Panc1 (cell line): ENCODE results near the gene SLU7.

Experiments used
- POLR2AphosphoS5 ChIP-seq: IDR thresholded peaks from 2 replicates; pipeline ENCODE4 v1.6.1; 2012; ENCODE audit warnings: mild to moderate bottlenecking, low read depth, low read length, moderate library complexity
- SIN3A ChIP-seq: IDR thresholded peaks from 2 replicates; pipeline ENCODE4 v1.6.1; 2012; ENCODE audit warnings: low read depth, mild to moderate bottlenecking, low read length, moderate library complexity, borderline replicate concordance; ENCODE audit not compliant: insufficient read depth
- TCF7L2 ChIP-seq: IDR thresholded peaks from 2 replicates; pipeline ENCODE4 v1.6.1; 2011; ENCODE audit warnings: mild to moderate bottlenecking, low read depth, low read length, inconsistent platforms
- TF ChIP-seq, protein P1 (sequence below): fragments of 450-650 bp; IDR thresholded peaks from 2 replicates; pipeline ENCODE4 v1.5.1; 2017; ENCODE audit warnings: mild to moderate bottlenecking
- TF ChIP-seq, protein P2 (sequence below), 2 experiments: IDR thresholded peaks; 2 replicates each; pipeline ENCODE4 v1.6.1; 2011 to 2012; ENCODE audit warnings: low read depth in 2 of 2, control low read depth in 1 of 2, low read length in 1 of 2, mild to moderate bottlenecking in 1 of 2, moderate library complexity in 1 of 2; ENCODE audit not compliant: insufficient read depth in 1 of 2

DNA sequence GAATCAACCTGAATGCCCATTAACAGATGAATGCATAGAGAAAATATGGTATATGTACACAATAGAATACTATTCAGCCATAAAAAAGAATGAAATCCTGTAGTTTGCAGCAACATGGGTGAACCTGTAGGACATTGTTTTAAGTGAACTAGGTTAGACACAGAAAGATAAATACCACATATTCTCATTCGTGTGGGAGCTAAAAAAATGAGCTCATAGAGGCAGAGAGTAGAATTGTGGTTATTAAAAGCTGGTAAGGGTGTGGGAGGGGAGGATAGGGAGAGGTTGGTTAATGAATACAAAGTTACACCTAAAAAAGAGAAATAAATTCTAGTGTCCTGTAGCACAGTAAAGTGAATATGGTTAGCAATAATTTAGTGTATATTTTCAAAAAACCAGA lies 26.3 kb upstream of the SLU7 start:
- no peak for TF ChIP-seq POLR2AphosphoS5
- TF ChIP-seq, protein P1, sequence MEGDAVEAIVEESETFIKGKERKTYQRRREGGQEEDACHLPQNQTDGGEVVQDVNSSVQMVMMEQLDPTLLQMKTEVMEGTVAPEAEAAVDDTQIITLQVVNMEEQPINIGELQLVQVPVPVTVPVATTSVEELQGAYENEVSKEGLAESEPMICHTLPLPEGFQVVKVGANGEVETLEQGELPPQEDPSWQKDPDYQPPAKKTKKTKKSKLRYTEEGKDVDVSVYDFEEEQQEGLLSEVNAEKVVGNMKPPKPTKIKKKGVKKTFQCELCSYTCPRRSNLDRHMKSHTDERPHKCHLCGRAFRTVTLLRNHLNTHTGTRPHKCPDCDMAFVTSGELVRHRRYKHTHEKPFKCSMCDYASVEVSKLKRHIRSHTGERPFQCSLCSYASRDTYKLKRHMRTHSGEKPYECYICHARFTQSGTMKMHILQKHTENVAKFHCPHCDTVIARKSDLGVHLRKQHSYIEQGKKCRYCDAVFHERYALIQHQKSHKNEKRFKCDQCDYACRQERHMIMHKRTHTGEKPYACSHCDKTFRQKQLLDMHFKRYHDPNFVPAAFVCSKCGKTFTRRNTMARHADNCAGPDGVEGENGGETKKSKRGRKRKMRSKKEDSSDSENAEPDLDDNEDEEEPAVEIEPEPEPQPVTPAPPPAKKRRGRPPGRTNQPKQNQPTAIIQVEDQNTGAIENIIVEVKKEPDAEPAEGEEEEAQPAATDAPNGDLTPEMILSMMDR: no peak
- TF ChIP-seq SIN3A: no peak
- TF ChIP-seq, protein P2, sequence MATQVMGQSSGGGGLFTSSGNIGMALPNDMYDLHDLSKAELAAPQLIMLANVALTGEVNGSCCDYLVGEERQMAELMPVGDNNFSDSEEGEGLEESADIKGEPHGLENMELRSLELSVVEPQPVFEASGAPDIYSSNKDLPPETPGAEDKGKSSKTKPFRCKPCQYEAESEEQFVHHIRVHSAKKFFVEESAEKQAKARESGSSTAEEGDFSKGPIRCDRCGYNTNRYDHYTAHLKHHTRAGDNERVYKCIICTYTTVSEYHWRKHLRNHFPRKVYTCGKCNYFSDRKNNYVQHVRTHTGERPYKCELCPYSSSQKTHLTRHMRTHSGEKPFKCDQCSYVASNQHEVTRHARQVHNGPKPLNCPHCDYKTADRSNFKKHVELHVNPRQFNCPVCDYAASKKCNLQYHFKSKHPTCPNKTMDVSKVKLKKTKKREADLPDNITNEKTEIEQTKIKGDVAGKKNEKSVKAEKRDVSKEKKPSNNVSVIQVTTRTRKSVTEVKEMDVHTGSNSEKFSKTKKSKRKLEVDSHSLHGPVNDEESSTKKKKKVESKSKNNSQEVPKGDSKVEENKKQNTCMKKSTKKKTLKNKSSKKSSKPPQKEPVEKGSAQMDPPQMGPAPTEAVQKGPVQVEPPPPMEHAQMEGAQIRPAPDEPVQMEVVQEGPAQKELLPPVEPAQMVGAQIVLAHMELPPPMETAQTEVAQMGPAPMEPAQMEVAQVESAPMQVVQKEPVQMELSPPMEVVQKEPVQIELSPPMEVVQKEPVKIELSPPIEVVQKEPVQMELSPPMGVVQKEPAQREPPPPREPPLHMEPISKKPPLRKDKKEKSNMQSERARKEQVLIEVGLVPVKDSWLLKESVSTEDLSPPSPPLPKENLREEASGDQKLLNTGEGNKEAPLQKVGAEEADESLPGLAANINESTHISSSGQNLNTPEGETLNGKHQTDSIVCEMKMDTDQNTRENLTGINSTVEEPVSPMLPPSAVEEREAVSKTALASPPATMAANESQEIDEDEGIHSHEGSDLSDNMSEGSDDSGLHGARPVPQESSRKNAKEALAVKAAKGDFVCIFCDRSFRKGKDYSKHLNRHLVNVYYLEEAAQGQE (IDR thresholded peaks at IDR 0.05; ENCODE audit: insufficient read depth in 1 of 2, low read depth in 2 of 2, low read length in 1 of 2): no peak
- TF ChIP-seq TCF7L2: no peak
